ENCODE results near the gene DGCR2.

DNA sequence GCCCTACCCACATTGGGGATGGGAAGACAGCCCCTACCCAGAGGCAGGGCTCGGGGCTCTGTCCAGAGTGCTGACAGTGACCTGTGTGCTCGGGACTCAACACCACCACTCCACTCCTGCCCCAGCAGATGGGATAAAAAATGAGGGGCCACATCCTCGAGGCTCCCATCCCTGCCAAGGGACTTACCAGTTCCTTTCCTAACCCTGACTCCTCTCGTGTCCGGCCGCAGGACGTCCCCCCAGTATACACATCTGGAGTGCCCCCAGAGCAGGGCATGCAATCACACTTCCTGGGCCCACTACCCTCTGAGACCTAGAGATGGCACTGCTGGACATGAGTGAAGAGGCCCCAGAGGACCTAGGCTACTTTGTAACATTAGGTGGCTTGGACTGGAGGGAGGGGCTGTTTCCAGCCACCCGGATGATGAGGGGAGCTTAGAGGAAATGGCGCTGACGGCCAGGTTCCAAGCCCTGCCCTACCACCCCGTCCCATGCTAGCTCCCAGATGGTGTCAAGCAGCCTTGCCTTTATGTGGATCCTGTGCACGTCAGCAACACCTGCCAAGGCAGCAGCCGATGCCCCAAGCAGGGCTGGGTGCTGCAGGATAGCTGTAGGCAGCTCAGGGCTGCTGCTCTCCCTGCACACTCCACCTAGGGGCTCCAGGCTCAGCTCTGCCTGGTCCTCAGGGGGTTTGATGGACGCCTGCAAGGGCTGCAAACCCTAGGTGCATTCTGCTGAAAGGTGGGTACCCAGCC lies 86.6 kb downstream of the DGCR2 start:
- TF ChIP-seq, protein P1, sequence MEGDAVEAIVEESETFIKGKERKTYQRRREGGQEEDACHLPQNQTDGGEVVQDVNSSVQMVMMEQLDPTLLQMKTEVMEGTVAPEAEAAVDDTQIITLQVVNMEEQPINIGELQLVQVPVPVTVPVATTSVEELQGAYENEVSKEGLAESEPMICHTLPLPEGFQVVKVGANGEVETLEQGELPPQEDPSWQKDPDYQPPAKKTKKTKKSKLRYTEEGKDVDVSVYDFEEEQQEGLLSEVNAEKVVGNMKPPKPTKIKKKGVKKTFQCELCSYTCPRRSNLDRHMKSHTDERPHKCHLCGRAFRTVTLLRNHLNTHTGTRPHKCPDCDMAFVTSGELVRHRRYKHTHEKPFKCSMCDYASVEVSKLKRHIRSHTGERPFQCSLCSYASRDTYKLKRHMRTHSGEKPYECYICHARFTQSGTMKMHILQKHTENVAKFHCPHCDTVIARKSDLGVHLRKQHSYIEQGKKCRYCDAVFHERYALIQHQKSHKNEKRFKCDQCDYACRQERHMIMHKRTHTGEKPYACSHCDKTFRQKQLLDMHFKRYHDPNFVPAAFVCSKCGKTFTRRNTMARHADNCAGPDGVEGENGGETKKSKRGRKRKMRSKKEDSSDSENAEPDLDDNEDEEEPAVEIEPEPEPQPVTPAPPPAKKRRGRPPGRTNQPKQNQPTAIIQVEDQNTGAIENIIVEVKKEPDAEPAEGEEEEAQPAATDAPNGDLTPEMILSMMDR (IDR thresholded peaks at IDR 0.05; ENCODE audit: low read length), result no peak
- TF ChIP-seq EZH2 (optimal IDR thresholded peaks at IDR 0.05; ENCODE audit: low read depth, low read length) (no peak), EZH2phosphoT487 (IDR thresholded peaks at IDR 0.05; ENCODE audit: low read length) (no peak)
